HG03460 (cell line): ENCODE data around the gene PRPF19.

Experiments
- ATAC-seq: cut with Tn5 transposase; IDR thresholded peaks from one replicate; pipeline ENCODE4 v1.9.1; 2021; ENCODE audit not compliant: unreplicated experiment

Gene PRPF19

GRCh38 chr11:60845338-60845737 is 61.0 kb downstream of the PRPF19 start:
- no peak for ATAC-seq

- ATAC-seq, result no peak
Measured at GRCh38 chr11:60844870-60845221, 61.5 kb downstream of the PRPF19 start.

- no peak for ATAC-seq
Measured at GRCh38 chr11:60844045-60844869, 62.1 kb downstream of the PRPF19 start.

GRCh38 chr11:60842668-60843600 is 63.5 kb downstream of the PRPF19 start:
- no peak for ATAC-seq

- peak; percentile 71 for ATAC-seq
Measured at GRCh38 chr11:60841797-60842667, 64.4 kb downstream of the PRPF19 start, which contains the start of gene CCDC86. Gene CCDC86 (plus strand): TSS chr11:60842113. CDS start chr11:60842125, 12 bp downstream.
